Hematopoietic multipotent progenitor cell (in vitro differentiated cells): ENCODE results near the gene UBASH3A. TPM values are rescaled to one million over a fixed set of nuclear protein-coding genes. Genes with fewer than 3 reads are reported as not detected.

Experiments used
- DNase-seq, 3 donors: peaks; one replicate each; pipeline ENCODE4 v3.0.0-alpha.2; 2011 to 2015; ENCODE audit warnings: low read depth in 2 of 3, low spot score in 2 of 3
- total RNA-seq: library from RNA; depleted of rRNA; stranded (reverse); fragments of >200 nt; gene quantifications from one replicate; pipeline ENCODE4 v1.2.3, GENCODE V29; 2012

UBASH3A gene
- total RNA-seq, 1 donor: 1.6 TPM

GRCh38 chr21:42374864-42375499 is 28.7 kb upstream of the UBASH3A start:
- DNase-seq: no peak

- no peak for DNase-seq
Observed at GRCh38 chr21:42375506-42375905, 28.2 kb upstream of the UBASH3A start.

GRCh38 chr21:42375966-42376337 is 27.8 kb upstream of the UBASH3A start:
- DNase-seq: no peak

DNA sequence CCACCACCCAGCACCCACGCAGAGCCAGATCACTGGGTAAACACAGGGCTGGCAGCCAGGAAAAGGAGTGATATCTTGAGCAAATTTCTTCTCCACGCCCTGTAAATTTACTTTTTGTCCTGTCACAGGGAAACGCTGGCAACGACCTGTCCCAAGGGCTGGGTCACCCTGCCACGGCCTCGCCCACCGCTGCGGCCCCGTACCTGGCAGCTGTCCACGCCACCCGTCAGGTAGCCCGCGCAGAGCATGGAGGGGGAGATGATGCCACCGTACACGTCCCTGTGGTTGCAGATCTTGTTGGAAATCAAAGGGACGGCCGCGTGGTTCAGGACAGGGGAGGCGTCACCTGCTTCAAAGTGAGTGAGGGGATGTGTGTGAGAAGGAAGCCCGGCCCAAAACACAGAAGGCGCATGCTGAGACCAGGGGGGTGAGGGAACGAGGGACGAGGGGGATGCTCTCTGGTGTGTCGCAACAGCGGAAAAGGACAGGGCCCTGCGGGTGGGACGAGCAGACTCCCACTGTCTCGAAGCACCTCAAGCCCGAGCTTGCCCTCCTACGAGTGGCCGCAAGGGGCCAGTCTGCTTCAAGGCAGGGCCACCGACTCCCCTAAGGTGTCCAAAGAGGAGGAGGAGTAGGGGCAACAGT is 27.2 kb upstream of the UBASH3A start:
- DNase-seq: no peak

GRCh38 chr21:42377211-42377950 is 26.3 kb upstream of the UBASH3A start:
- no peak for DNase-seq

DNA sequence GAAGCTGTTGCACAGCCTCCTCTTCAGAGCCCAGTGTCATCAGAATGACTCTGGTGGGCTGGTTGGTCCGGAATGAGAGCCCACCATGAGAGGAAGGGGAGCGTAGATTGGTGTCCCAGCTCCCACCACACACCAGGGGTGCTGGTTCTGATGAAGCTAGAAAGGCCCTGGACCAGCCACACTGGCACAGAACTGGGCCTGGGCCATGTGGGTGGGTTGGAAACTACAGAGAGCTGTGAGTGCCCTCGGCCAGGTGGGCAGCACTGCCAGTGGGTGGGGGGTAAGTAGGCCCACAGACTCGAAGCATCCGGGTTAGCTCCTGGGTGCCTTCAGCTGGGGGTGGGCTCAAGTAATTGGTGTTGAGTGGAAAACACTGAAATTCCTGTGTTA is 25.8 kb upstream of the UBASH3A start:
- no peak for DNase-seq

DNA sequence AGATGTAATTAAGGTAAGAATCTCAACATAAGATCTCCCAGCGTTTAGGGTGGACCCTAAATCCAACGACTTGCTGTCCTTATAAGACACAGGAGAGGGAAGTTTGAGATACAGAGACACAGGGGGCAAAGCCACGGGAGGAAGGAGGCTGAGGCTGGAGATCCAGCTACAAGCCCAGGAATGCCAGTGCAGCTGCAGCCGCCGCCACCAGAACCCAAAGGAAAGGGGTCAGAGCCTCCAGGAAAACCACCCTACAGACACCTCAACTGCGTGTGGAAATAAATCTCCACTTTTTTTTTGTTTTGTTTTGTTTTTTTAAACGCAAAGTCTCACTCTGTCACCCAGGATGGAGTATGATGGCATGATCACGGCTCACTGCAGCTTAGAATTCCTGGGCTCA is 25.3 kb upstream of the UBASH3A start:
- no peak for DNase-seq

DNA sequence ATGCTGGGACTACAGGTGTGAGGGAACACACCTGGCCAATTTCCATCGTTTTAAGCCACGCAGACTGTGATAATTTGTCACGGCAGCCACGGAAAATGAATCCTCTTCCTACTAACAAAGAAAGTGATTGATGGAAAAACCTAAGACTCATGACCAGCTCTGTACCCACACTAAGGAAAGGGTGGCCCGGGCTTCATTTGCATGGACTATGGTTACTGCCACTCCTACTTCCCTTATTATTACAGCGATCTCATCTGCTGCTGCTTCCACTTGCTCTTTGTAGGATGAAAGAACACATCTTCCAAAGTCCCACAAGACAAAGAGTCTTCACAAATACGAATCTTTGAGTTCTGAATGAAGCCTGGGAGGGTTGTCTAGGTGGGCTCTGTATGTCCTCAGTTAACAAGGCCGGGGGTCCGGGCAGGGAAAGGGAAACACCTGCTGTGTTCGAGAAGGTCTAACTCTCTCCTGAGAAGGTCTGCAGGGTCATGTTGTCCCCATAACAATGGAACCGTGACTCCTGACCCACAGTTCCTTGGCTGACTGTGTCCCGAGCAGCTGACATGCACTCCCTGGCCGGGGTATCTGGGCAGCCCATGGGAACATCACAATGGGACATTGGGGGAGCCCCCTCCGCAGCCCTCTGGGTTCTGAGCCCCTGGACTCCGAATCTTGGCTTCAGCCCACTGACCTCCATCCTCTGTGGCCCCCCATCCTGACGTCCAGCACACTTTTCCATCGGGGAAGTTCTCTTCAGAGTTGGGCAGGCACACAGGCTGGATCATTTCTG is 24.1 kb upstream of the UBASH3A start:
- DNase-seq: no peak

GRCh38 chr21:42381347-42381984 is 22.2 kb upstream of the UBASH3A start:
- DNase-seq: no peak

DNA sequence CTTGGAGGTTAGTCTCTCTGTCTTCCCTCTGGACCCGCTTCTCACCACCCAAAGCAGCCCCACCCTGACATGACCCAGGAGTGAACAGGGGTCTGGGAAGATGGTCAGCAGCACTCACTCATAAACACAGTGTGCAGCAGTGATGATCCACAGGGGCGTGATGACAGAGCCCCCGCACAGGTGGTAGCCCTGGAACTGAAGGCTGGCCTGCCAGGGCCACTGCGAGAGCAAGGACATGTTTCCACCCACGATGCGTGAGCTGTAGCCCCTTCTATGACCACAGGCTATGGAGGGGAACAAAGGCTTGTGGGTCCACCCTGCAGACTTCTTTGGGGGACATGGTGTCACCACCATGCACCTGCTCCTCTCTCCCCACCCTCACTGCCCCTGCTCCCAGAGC is 20.8 kb upstream of the UBASH3A start:
- no peak for DNase-seq

GRCh38 chr21:42383331-42383730 is 20.4 kb upstream of the UBASH3A start:
- DNase-seq: no peak

DNA sequence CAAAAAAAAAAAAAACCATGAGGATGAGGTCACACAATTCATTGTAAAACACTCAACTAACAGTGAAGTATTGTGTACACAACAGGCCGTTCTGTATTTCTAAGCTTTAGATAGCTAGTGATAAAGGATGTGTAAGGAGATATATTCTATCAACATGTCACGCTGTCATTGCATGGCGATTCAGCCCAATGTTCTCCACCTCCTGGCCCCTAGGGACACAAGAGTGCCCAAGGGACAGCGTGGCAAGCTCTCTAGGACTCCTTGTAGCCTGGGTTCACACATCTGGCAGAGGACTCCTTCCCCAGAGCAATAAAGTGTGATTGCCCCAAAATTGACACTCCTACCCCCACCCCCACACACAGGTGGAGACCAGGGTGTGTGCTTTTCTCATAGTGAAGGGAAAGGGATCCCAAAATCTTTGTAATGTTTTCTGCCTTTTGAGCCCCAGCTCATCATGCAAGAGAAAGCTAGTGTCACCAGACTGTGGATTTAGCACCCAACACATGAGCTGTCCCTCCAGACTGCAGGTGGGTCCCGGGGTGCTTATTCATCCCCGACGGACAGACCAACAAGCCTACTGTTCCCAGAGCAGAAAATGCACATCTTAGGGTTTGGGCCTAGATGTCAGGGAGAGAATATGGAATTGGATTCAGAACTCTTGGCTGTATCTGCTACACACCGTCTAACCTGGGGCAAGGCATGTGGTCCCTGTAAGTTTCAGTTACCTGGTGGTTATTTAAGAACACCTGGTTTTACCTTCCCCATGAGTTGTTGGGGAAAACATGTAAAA is 19.4 kb upstream of the UBASH3A start:
- no peak for DNase-seq

DNA sequence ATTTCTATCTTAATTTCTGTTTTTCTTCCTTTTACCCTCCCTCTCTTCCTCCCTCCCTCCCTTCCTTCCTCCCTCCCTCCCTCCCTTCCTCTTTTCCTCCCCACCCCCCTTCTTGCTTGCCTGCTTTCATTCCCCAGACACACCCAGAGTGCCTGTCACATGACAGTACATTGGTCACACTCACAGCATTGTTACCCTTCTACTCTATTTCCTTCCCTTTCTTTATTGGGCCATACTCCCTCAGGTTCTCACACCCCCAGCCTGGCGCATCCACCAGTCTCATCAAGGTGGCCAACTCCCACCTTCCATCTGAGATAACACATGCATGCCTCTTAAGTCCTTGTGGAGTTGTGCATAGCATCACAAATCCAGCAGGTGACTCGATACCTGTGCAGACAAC is 18.7 kb upstream of the UBASH3A start:
- no peak for DNase-seq

GRCh38 chr21:42385619-42386018 is 18.1 kb upstream of the UBASH3A start:
- DNase-seq: no peak

GRCh38 chr21:42386034-42386591 is 17.6 kb upstream of the UBASH3A start:
- no peak for DNase-seq

GRCh38 chr21:42387164-42387563 is 16.5 kb upstream of the UBASH3A start:
- peak in 2 of 3 donors; percentile 71 to 75 for DNase-seq

DNA sequence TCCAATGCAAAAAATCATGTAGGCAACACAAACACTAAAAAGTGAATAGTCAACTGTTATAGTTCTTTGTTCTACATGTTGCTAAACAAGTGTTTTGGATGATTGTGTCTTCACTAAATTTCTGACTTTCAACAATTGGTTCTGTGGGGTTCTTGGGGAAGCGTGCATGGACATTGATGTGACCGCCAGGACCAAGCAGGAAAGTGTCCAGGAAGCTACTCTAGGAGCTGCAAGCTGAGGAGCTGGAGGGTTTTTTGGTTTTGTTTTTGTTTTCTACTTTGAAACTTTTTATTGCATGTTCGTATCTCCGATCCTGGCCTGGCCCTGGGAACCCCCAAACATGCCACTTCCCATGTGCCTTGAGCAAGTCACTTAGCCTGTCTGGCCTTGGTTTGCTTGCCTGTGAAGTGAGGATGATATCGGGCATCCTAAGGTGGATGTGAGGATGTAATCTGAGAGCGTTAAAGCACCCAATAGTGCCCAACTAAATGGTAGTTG is 15.8 kb upstream of the UBASH3A start:
- DNase-seq: no peak

DNA sequence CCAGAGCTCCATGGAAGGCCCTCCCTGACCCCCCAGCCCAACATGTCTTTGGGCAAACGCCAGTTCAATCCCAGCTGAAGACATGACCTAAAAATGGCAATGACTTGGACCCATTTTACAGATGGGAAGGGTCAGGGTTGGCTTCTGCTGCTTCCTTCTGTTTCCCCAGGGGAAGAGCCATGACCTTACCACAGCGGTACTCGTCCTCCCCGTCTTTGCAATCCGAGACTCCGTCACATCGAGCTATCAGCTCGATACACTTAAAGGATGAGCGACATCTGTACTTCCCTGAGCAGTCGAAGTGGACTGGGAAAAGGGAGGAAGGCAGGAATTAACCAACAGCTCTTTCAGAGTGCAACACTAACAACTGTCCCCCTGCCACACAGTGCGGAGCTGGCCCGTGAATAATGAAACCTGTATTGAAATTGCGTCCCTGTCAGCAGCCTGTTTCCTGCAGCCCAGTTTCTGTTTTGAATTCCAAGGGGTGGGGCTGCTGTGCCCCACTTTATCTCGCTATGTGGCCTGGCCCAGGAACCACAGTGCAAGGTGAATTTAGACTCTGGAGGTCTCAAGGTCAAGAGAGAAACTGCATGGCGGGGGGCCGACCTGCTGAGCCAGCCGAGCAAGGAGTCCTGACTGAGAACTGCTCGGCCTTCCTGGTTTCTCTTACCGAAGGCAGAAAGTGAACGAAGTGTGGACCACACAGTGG is 14.8 kb upstream of the UBASH3A start:
- DNase-seq: peak in 1 of 3 donors; percentile 43

DNA sequence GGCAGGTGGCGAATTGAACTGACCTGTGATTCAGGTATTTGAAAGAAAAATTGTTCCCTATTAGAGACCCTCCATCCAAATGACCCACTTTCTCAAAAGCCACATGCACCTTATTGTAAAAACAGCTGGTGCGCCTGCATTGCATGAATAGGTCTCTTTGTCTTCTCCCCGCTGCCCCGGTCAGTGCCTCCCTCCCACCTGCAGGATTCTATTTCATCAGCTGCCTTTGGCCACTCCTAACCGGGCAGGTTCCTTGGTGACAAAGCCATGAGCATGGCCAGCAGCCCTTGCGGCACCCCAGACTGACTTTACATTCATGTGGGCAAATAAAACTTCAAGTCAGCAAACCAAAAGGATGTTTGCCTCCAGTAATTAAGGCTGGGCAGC is 14.3 kb upstream of the UBASH3A start:
- DNase-seq: no peak
